Measurements from ENCODE around the gene SASH1.
"Not testable (repeated sequence)": the region's sequence is repeated elsewhere in the genome, so short reads cannot be mapped to it uniquely, and the experiment has no call there.

Gene SASH1

GRCh38 chr6:148329596-148330381 is 12.8 kb upstream of the SASH1 start:
- DNase-seq (ENCODE audit: low spot score) = peak; percentile 62

GRCh38 chr6:148332088-148332487 is 10.6 kb upstream of the SASH1 start:
- DNase-seq (ENCODE audit: low spot score) = no peak

- no peak for DNase-seq (ENCODE audit: low spot score)
Measured at GRCh38 chr6:148336901-148337300, 5.7 kb upstream of the SASH1 start.

- no peak for DNase-seq (ENCODE audit: low spot score)
Measured at GRCh38 chr6:148339766-148340165, 2.9 kb upstream of the SASH1 start.

GRCh38 chr6:148340586-148341297 is 1.9 kb upstream of the SASH1 start:
- no peak for DNase-seq (ENCODE audit: low spot score)

- DNase-seq (ENCODE audit: low spot score) = no peak
Measured at GRCh38 chr6:148342100-148342349, 613 bp upstream of the SASH1 start.

- no peak for DNase-seq (ENCODE audit: low spot score)
Measured at GRCh38 chr6:148343047-148343782, 577 bp downstream of the SASH1 start.

GRCh38 chr6:148345176-148345575 is 2.5 kb downstream of the SASH1 start:
- no peak for DNase-seq (ENCODE audit: low spot score)

- DNase-seq (ENCODE audit: low spot score) = no peak
Measured at GRCh38 chr6:148345578-148345977, 2.9 kb downstream of the SASH1 start.

- no peak for DNase-seq (ENCODE audit: low spot score)
Measured at GRCh38 chr6:148346681-148347440, 4.2 kb downstream of the SASH1 start.

- DNase-seq (ENCODE audit: low spot score) = no peak
Measured at GRCh38 chr6:148347441-148348054, 4.9 kb downstream of the SASH1 start.

- no peak for DNase-seq (ENCODE audit: low spot score)
Measured at GRCh38 chr6:148348335-148348734, 5.7 kb downstream of the SASH1 start.

- DNase-seq (ENCODE audit: low spot score) = no peak
Measured at GRCh38 chr6:148348778-148349177, 6.1 kb downstream of the SASH1 start.

- no peak for DNase-seq (ENCODE audit: low spot score)
Measured at GRCh38 chr6:148349466-148349865, 6.8 kb downstream of the SASH1 start.

- no peak for DNase-seq (ENCODE audit: low spot score)
Measured at GRCh38 chr6:148351309-148351708, 8.7 kb downstream of the SASH1 start.

- not testable (repeated sequence) for DNase-seq (ENCODE audit: low spot score)
Measured at GRCh38 chr6:148352421-148352820, 9.8 kb downstream of the SASH1 start.

- peak; percentile 76 for DNase-seq (ENCODE audit: low spot score)
Measured at GRCh38 chr6:148358196-148358785, 15.7 kb downstream of the SASH1 start.

GRCh38 chr6:148359228-148359627 is 16.6 kb downstream of the SASH1 start:
- no peak for DNase-seq (ENCODE audit: low spot score)

GRCh38 chr6:148364056-148364824 is 21.6 kb downstream of the SASH1 start:
- peak; percentile 68 for DNase-seq (ENCODE audit: low spot score)

- DNase-seq (ENCODE audit: low spot score) = no peak
Measured at GRCh38 chr6:148365041-148365440, 22.4 kb downstream of the SASH1 start.

All from AG20443 (cell line).